Uterus (tissue), 2 donors: ENCODE results near the gene TXNL4A.

Source experiments
- POLR2A ChIP-seq, 2 donors: fragments of 450-650 bp; IDR thresholded peaks; one replicate each; pipeline ENCODE4 v1.6.1; 2016; ENCODE audit warnings: antibody characterized with exemption in 2 of 2, mild to moderate bottlenecking in 1 of 2, moderate library complexity in 1 of 2
- TF ChIP-seq, protein P1 (sequence below), 4 experiments: fragments of 200-600 bp in 2 of 4; fragments of 450-650 bp in 2 of 4; sonication (generic) in 2 of 4; IDR thresholded peaks; one replicate each; pipeline ENCODE4 v1.5.1; 2016 to 2019; ENCODE audit warnings: antibody characterized with exemption in 4 of 4, mild to moderate bottlenecking in 2 of 4, moderate library complexity in 1 of 4

DNA sequence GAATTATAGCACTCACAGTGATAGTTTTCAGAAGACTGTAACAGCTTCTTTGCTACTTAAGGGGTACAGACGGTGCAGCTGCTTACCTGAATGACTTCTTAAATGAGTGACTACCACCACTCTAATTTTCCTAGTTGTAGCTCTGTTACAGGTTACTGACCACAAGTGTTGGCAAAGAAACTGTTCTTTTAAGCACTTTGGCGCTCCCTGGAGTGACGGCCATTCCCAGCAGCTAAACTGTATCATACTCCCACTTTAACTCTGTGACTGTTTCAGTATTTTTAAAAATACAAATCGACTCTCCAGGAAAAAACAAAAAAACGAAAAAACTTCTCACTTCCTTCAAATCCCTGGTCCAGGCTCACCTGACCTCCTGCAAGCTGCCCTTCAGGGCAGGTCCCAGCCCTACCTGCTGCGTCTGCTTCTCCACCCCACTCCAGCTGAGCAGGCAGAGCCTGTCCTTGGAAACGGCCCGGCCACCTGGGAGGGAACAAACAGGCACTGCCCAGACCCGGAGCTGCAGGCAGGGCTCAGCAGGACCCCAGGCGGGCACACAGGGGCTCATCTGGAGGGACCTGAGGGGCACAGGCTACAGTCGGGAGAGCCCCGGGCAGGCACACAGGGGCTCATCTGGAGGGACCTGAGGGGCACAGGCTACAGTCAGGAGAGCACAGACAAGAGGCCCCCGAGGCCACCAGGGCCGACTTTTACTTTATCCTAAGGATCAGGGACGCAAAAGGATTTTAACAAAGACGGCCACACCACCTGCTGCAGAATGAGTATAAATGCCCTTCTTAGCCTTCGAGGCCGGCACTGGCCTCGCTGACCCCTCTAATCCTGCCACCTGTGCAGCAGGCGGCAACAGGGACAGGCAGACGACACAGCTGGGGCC is 61.4 kb downstream of the TXNL4A start:
- TF ChIP-seq, protein P1, sequence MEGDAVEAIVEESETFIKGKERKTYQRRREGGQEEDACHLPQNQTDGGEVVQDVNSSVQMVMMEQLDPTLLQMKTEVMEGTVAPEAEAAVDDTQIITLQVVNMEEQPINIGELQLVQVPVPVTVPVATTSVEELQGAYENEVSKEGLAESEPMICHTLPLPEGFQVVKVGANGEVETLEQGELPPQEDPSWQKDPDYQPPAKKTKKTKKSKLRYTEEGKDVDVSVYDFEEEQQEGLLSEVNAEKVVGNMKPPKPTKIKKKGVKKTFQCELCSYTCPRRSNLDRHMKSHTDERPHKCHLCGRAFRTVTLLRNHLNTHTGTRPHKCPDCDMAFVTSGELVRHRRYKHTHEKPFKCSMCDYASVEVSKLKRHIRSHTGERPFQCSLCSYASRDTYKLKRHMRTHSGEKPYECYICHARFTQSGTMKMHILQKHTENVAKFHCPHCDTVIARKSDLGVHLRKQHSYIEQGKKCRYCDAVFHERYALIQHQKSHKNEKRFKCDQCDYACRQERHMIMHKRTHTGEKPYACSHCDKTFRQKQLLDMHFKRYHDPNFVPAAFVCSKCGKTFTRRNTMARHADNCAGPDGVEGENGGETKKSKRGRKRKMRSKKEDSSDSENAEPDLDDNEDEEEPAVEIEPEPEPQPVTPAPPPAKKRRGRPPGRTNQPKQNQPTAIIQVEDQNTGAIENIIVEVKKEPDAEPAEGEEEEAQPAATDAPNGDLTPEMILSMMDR (IDR thresholded peaks at IDR 0.05), result no peak
- TF ChIP-seq POLR2A (IDR thresholded peaks at IDR 0.05), result no peak
